HG03025 (cell line): ENCODE measurements around the gene ADGRV1.
"Not testable (repeated sequence)": the region's sequence is repeated elsewhere in the genome, so short reads cannot be mapped to it uniquely, and the experiment has no call there.

ENCODE experiments used
- ATAC-seq: cut with Tn5 transposase; IDR thresholded peaks from one replicate; pipeline ENCODE4 v1.9.1; 2021; ENCODE audit warnings: mild to moderate bottlenecking, moderate library complexity; ENCODE audit not compliant: unreplicated experiment, low FRiP score

Gene ADGRV1

DNA sequence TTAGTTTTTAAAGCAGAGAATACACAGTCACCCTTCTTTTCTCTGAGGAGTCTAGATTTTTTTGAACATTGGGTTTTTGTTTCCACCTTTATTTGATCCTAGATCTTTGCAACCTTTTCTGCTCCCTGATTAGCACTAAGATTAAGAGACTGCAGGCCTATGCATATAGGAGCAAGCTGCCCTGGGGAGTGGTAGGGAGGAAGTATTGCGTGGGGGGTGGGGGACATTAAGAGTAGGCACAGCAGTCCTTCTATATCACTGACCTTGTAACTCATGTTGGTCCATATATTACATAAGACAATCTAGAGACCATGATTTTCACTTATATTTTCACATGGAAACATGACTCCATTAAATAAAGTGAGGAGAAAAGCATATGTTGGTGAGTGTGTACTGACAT is 149.1 kb downstream of the ADGRV1 start:
- no peak for ATAC-seq

DNA sequence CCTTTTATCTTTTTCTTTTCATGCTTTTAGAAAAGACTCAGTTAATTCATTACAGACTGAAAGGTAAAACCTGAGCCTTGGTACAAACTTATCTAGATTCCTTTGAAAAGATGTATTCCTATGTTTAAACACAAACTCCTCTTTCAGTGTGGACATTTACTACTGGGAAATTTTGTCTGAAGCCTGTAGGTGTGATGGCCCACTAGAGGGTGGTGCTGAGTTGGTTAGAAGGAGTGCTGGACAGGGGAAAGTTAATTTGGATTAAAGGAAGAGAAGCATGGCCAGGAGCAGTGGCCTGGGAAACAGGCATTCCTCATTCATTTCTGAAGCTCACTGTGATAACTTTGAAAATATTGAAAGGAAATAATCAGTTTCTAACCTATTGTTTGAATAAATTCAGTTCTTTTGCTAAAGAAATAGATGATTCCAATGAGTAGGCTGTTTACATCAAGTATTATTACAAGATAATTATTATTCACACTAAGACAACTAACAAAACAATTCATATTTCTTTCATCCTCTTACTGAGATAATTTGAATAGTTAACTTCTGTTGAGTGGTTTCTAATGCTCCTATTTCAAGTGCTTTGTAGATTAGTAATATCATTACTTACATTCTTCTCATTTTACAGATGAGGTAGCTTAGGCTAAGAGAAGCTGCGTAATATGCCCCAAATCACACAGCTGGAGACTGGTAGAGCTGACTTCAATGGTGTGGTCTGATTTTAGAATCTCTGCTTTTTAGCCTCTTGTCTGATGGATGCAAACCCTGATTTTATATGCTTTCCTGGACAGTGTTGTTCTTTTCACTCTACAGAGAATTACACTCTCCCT is 150.9 kb downstream of the ADGRV1 start:
- no peak for ATAC-seq

DNA sequence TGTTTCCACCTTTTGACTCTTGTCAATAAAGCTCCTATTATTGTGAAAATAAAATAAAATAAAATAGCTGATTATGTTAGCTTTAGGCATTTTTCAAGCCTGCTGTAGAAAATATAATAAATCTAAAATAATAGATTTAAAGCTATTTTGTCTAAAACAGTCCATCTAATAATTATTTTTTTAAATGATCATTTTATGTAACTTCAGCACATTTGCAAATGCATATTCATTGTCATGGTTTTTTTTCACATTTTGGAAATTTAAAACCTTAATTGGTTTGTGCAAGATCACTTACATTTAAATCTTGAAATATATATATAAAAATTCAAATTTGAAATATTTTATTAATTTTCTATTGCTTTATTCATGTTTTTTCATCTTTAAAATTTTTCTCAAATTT is 159.8 kb downstream of the ADGRV1 start:
- no peak for ATAC-seq

DNA sequence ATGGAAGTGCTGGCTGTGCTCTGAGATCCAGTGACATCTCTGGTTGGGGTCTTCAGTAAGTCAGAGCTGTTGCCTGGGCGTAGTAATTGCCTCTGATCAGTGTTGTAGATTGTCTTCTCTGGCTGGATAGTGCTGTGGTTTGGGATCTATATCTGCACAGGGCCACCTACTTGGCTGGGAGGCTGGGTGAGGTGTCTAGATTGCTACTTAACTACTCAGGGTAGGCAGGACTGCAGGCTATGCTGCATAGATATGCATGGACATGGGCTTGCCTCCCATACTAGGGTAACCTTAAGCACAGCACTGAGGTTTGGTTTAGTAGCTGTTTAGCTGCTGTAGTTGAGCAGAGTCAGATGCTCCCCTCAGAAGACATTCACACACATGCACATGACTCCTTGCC is 181.0 kb downstream of the ADGRV1 start:
- ATAC-seq: no peak

DNA sequence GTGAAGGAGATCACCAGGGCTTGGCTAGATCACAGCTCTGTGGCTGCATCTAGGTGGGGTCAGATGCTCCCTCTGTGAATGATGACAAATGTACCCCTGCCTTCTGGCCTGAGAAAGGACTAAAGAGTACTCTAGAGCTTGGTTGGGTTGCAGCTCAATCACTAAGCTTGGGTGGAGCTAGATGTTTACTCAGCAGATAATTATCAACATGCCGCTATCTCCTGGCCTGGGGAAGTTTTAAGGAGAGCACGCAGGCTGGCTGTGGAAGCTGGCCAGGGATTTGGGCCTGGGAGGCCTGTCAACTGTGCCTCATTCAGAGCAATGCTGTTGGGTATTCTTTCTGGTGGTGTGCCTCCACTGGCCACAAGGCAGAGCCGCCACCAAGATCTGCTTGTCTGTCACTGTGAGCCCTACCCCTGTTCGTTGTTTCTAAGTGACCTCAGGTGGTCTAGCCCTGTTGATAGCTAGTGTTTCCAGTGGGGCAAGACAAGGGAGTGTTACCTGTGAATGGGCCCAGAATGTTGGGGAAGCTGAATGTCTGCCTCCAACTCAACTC is 181.7 kb downstream of the ADGRV1 start:
- ATAC-seq: no peak

DNA sequence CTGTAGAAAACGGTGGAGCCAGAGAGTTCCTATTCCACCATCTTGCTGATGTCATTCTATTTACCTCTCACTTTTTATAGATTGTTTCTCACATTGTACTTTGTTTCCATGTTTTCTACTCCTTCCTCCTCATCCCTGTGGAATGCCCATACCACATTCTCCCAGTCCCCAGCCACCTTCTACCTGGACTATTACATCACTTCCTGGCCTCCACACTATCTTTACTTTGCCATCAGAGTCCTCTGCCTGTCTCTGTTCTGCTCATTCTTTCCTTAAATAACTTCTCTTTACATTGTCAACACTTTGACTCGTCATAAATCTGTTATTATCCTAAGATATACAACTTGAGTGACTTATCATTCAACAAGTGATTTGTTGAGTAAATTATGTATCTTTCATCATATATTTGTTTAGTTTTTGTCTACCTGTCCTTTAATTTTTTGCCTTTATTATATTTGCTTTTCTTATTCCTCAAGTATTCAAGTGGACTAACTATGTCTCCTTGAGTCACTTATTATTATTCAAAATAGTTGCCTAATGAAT is 182.5 kb downstream of the ADGRV1 start:
- no peak for ATAC-seq

DNA sequence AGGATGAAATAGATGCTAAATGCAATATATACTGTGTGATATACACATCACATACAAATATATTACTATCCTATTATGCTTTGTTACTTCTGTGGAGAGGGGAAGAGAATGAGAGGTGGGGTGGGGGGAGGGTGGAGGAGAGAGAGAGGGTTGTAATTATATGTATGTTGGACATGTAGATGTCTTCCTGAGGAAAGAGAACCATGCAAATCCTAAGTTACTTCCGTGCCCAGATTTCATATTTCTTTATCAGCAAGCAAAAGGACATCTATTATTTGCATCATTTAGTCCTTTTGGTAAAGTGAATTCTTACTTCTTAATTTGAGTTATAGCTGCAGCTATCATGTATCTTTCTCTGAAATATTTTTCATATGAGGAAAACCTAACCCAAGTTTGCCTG is 187.5 kb downstream of the ADGRV1 start:
- ATAC-seq: no peak

DNA sequence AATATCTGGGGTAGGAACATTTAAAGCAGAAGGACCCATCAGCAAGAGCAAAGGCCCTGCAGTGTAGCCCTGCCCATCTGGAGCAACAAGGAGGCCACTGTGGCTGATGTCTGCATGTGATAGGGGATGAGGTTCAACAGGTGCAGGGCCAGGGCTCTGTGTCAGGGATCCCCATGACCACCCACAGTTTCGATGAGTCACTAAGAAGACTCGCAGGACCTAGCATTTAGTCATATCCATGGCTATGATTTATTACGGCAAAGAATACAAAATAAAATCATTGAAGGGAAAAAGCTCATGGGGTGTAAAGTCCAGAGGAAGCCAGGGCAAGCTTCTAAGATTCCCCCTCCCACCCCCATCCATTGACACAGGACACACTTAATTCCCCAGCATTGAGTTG is 188.6 kb downstream of the ADGRV1 start:
- ATAC-seq: no peak

DNA sequence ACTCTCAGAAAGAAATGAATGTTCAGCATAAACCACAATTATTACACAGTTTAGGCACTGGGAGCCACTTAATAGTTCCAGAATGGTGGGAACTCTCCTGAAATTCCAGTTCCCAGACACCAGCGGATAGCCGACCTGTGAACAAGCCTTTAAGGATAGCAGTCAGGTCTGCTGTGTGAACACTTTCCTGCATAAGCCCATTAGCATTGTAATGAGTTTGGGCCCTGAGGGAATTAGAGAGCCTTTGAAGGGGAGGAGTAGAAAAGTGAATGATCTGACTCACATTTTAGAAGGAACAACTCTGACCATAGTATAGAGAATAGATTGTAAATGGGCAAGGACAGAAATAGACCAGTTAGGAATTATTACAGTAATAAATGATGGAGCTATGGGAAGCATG is 189.1 kb downstream of the ADGRV1 start:
- no peak for ATAC-seq

DNA sequence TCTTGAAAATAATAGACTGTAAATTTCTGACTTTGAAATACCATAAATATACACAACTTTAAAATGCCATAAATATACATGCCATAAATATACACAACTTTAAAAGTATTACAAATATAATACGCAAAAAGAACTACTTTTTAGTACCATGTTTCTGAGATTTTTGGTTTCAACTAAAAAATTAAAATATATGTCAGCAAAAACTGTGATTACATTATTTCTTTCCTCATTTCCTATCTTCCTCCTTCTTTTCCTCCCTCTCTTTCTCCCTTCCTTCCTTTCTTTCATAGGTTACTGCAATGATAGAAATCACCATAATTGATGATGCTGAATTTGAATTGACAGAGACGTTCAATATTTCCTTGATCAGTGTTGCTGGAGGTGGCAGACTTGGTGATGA is 200.5 kb downstream of the ADGRV1 start:
- ATAC-seq: no peak

DNA sequence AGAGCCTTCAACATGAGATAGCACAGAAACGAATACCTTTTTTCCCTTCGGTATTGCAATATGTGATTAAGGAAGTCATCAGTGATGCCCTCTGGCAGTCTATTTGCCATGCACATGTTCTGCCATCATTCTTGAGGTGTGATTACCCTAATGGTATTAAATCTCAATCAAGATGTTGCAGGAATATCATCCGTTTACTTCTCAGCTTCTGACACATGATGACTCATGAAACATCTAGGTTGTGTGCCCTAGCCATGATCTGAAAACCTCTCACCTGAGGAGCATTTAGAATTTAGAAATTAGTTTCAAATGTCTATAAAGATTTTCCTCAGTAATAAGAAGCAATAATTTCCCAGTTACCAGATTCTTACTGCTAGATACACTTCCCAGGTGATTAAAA is 209.1 kb downstream of the ADGRV1 start:
- no peak for ATAC-seq

DNA sequence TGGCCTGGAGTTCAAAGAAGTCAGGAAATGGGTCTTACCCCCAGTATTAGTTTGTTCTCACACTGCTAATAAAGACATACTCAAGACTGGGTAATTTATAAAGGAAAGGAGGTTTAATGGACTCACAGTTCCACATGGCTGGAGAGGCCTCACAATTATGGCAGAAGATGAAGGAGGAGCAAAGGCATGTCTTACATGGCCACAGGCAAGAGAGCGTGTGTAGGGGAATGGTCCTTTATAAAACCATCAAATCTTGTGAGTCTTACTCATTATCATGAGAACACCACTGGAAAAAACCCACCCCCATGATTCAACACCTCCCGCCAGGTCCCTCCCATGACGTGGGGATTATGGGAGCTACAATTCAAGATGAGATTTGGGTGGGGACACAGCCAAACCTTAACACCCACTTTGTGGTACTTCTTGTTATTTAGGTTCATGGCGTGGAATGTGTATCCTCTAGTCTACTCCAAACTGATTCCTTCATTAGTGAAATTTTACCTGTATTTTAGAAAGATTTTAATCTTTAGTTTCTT is 211.5 kb downstream of the ADGRV1 start:
- not testable (repeated sequence) for ATAC-seq

DNA sequence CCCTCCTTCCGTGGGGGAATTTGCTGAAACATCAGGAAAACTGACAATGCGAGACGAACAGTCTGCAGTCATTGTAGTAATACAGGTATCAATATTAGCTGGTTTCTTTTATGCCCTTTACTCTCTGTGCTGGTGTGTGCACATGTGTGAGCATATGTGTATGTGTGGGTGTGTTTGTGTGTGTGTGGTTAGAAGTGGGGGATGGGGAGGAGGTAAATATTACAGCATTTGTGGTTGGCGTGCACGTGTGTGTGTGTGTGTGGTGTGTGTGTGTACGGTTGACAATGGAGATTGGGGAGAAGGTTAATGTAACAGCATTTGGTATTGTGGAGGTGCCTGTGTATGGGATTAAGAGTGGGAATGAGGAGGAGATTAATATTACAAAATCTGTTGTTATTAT is 219.4 kb downstream of the ADGRV1 start:
- ATAC-seq: no peak

DNA sequence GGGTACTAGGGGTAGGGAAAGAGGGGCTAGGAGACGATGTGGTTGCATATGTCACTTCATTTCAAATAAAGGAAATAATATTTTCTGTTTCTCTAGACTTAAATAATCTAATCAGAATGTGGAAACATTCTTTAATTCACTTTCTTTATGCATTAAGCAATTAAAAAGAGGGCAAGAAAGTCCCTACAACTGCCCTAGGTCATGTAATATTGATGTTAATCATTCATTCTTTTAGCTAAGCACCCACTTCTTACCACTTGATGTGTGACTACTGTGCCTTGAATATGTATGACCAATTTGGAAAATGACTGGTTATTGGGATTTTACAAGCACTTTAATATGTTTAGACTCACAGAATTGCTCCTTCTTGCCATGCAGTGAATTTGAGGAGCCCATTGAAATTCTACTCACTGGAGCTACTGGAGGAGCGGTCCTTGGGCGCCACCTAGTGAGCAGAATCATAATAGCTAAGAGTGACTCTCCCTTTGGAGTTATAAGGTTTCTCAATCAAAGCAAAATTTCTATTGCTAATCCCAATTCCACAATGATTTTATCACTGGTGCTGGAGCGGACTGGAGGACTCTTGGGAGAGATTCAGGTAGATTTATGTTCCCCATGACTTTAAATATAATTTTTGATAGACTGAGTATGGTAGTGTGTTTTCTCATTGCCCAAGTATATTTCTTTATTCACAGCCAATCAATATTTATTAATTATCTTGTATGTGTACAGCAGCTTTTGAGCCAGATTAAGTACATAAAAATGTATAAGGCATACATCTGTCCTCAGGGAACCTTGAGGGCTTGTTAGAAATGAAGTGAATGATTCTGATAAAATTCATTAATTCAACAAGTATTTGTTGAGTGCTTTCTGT is 225.1 kb downstream of the ADGRV1 start:
- peak; percentile 93 for ATAC-seq

DNA sequence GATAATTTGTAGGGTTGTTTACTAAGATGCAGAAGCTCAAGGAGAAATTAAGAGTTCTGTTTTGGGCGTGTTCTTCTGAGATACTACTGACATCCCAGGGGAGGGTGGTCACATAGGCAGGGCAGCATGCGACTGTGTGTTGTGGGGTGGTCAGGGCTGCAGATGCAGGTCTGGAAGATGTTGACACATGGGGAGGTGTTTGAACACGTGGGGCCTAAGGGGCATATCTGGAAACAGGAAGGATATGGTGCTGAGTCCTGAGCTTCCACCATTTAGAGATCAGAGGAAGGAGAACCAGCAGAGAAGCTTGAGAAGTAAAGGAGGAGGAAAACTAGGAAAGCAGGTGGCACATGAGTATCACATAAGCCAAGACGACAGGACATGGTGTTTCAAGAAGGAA is 228.2 kb downstream of the ADGRV1 start:
- no peak for ATAC-seq

DNA sequence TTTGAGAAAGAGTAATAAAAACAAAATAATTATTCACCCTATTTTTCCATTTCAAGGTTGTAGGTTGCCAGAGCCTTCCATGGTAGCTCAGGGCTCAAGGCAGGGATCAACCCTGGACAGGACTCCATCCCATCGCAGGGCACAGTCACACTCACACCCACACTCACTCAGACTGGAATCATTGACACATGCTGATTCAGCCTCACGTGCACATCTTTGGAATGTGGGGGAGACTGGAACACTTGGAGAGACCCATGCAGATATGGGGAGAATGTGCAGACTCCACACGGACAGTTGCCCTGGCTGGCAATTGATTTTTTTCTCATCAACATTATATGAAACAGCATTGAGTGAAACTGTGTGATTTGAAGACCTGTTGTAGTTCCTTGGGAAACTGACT is 234.1 kb downstream of the ADGRV1 start:
- no peak for ATAC-seq

DNA sequence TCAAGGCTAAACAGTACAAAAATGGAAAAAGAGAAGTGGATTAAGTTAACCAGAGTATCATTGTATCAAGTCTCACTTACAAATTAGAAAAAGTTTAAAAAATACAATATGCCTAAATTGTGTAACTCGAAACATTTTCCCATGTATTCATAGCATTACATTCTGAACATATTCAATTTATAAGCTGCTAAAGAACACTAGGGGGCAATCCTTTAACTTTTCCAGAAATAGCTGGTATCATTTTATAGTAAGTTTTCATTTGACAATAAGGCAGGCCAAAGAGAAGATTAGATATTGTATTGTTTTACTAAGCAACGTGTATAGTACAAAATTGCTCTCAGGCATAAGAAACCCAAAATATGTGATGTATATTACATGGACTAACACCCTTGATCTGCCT is 234.6 kb downstream of the ADGRV1 start:
- no peak for ATAC-seq

DNA sequence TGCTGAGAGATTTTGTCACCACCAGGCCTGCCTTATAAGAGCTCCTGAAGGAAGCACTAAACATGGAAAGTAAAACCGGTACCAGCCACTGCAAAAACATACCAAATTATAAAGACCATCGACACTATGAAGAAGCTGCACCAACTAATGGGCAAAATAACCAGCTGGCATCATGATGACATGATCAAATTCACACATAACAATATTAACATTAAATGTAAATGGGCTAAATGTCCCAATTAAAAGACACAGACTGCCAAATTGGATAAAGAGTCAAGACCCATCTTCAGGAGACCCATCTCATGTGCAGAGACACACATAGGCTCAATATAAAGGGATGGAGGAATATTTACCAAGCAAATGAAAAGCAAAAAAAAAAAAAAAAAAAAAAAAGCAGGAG is 238.3 kb downstream of the ADGRV1 start:
- not testable (repeated sequence) for ATAC-seq

DNA sequence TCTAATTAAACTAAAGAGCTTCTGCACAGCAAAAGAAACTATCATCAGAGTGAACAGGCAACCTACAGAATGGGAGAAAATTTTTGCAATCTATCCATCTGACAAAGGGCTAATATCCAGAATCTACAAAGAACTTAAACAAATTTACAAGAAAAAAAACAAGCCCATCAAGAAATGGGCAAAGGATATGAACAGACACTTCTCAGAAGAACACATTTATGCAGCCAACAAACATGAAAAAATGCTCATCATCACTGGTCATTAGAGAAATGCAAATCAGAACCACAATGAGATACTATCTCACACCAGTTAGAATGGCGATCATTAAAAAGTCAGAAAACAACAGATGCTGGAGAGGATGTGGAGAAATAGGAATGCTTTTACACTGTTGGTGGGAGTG is 241.5 kb downstream of the ADGRV1 start:
- not testable (repeated sequence) for ATAC-seq

DNA sequence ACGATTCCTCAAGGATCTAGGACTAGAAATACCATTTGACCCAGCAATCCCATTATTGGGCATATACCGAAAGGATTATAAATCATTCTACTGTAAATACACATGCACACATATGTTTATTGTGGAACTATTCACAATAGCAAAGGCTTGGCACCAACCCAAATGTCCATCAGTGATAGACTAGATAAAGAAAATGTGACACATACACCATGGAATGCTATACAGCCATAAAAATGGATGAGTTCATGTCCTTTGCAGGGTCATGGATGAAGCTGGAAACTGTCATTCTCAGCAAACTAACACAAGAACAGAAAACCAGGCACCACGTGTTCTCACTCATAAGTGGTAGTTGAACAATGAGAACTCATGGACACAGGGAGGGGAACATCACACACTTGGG is 241.9 kb downstream of the ADGRV1 start:
- not testable (repeated sequence) for ATAC-seq
